SIG-M5 treated with dmso at 0.1 percent for 504 hours (cell line): ENCODE data around the gene GOLPH3L.
A peak's percentile ranks its signal among the peaks of the same experiment; 100 is the strongest.
"Not testable (repeated sequence)": the region's sequence is repeated elsewhere in the genome, so short reads cannot be mapped to it uniquely, and the experiment has no call there.

Source experiments
- DNase-seq: peaks from one replicate; lab custom pipeline; 2025; ENCODE audit not compliant: unreplicated experiment; lab: John Stamatoyannopoulos, UW

The GOLPH3L gene

GRCh38 chr1:150619576-150620509 is 77.1 kb downstream of the GOLPH3L start:
- peak; percentile 64 for DNase-seq

- no peak for DNase-seq
These were observed 81.4 kb downstream of the GOLPH3L start for GRCh38 chr1:150615346-150616201.

- peak; percentile 99 for DNase-seq
These were observed 83.7 kb downstream of the GOLPH3L start for GRCh38 chr1:150613061-150613920.

- DNase-seq: no peak
These were observed 85.0 kb downstream of the GOLPH3L start for GRCh38 chr1:150612014-150612345.

- no peak for DNase-seq
These were observed 86.4 kb downstream of the GOLPH3L start for GRCh38 chr1:150610576-150610975.

- no peak for DNase-seq
These were observed 87.2 kb downstream of the GOLPH3L start for GRCh38 chr1:150609732-150610131.

GRCh38 chr1:150606463-150607142 is 90.4 kb downstream of the GOLPH3L start:
- DNase-seq: no peak

GRCh38 chr1:150605451-150605731 is 91.6 kb downstream of the GOLPH3L start:
- not testable (repeated sequence) for DNase-seq

GRCh38 chr1:150604226-150604588 is 92.7 kb downstream of the GOLPH3L start:
- no peak for DNase-seq

- DNase-seq: no peak
These were observed 93.2 kb downstream of the GOLPH3L start for GRCh38 chr1:150603711-150604110.

- DNase-seq: not testable (repeated sequence)
These were observed 94.6 kb downstream of the GOLPH3L start for GRCh38 chr1:150602372-150602771.

GRCh38 chr1:150601540-150601939 is 95.4 kb downstream of the GOLPH3L start:
- DNase-seq: no peak

GRCh38 chr1:150598346-150598745 is 98.6 kb downstream of the GOLPH3L start:
- DNase-seq: not testable (repeated sequence)

- no peak for DNase-seq
These were observed 100.0 kb downstream of the GOLPH3L start for GRCh38 chr1:150596976-150597375.
